ENCODE data around the gene TTC36. TPM values are rescaled to one million over a fixed set of nuclear protein-coding genes. Genes with fewer than 3 reads are reported as not detected.
"Not testable (repeated sequence)": the region's sequence is repeated elsewhere in the genome, so short reads cannot be mapped to it uniquely, and the experiment has no call there.

TTC36 gene
- total and polyA plus RNA-seq, 2 experiments from 2014 or later: 0.40 to 1.0 TPM

GRCh38 chr11:118570787-118571186, 43.5 kb downstream of the TTC36 start (continued):
- no peak for TF ChIP-seq ZNF462 (CRISPR knock-in tag; IDR thresholded peaks at IDR 0.05)
- TF ChIP-seq, protein P1, sequence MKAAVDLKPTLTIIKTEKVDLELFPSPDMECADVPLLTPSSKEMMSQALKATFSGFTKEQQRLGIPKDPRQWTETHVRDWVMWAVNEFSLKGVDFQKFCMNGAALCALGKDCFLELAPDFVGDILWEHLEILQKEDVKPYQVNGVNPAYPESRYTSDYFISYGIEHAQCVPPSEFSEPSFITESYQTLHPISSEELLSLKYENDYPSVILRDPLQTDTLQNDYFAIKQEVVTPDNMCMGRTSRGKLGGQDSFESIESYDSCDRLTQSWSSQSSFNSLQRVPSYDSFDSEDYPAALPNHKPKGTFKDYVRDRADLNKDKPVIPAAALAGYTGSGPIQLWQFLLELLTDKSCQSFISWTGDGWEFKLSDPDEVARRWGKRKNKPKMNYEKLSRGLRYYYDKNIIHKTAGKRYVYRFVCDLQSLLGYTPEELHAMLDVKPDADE (IDR thresholded peaks at IDR 0.05): no peak
- no peak for TF ChIP-seq POLR2AphosphoS5 (IDR thresholded peaks at IDR 0.05; ENCODE audit: low read depth)

- not testable (repeated sequence) for H3F3A ChIP-seq (replicated peaks; ENCODE audit: low read depth); H3K9me3 Mint-ChIP-seq; H3K9me2 ChIP-seq (ENCODE audit: insufficient read depth); H3K36me3 Mint-ChIP-seq (ENCODE audit: low read depth); H3K4me1 ChIP-seq (ENCODE audit: insufficient read depth); H3K4me1 Mint-ChIP-seq; H3K27ac ChIP-seq (ENCODE audit: low read depth); H3K36me3 ChIP-seq (ENCODE audit: insufficient read depth); H3K27me3 Mint-ChIP-seq (ENCODE audit: insufficient read depth, low read depth, poor library complexity); H3K27me3 ChIP-seq (ENCODE audit: insufficient read depth); H3K27ac Mint-ChIP-seq
- ATAC-seq: peak; percentile 20
- peak overlapping the region; percentile 91 for H3K4me3 Mint-ChIP-seq
- peak; percentile 7 for DNase-seq (ENCODE audit: low spot score)
- Histone ChIP-seq H4K20me1 (replicated peaks; ENCODE audit: insufficient read depth) (peaks cover 35% of the 10 kb centered on the region), H3K4me2 (peak overlapping the region; percentile 71), H3K4me3 (peak overlapping the region; percentile 98), H2AFZ (peak overlapping the region; percentile 90), H3K79me2 (replicated peaks; ENCODE audit: insufficient read depth) (peaks cover 43% of the 10 kb centered on the region)
Measured at GRCh38 chr11:118571701-118572060, 44.4 kb downstream of the TTC36 start.

Data from GM23338 (cell line).